Natural killer cell (primary cell): ENCODE results near the gene MS4A13. TPM values are rescaled to one million over a fixed set of nuclear protein-coding genes. Genes with fewer than 3 reads are reported as not detected.

Experiments used
- ATAC-seq, 3 donors: fragments of 150-1000 bp in 2 of 3; fragments of 200-7000 bp in 1 of 3; cut with Tn5 transposase; 1 replicate in 1 of 3; 2 replicates in 2 of 3; pipeline ENCODE4 v1.10.0; 2021; ENCODE audit warnings: mild to moderate bottlenecking in 2 of 3, moderate library complexity in 2 of 3
- DNase-seq, 2 donors: peaks; one replicate each; pipeline versions ENCODE4 v3.0.0 to v3.0.0-alpha.2; 2013 to 2021; ENCODE audit warnings: mixed read lengths in 1 of 2
- H3K27ac ChIP-seq: one replicate; pipeline ENCODE4 v1.5.1; 2013; ENCODE audit warnings: mild to moderate bottlenecking, low read length
- H3K27me3 ChIP-seq: one replicate; pipeline ENCODE4 v1.6.1; 2013; ENCODE audit warnings: low read length; ENCODE audit not compliant: control insufficient read depth, insufficient read depth
- H3K36me3 ChIP-seq: one replicate; pipeline ENCODE4 v1.6.1; 2013; ENCODE audit warnings: low read length; ENCODE audit not compliant: control insufficient read depth, insufficient read depth
- H3K4me1 ChIP-seq: one replicate; pipeline ENCODE4 v1.6.1; 2013; ENCODE audit warnings: low read length; ENCODE audit not compliant: control insufficient read depth, insufficient read depth
- H3K4me3 ChIP-seq: one replicate; pipeline ENCODE4 v1.5.1; 2013; ENCODE audit warnings: low read length
- H3K9me3 ChIP-seq: one replicate; pipeline ENCODE4 v1.6.1; 2013; ENCODE audit warnings: low read length; ENCODE audit not compliant: control insufficient read depth, insufficient read depth
- H3K27ac Mint-ChIP-seq, 2 donors: one replicate each; pipeline ENCODE4 v1.8.0; 2022; ENCODE audit warnings: mild to moderate bottlenecking in 2 of 2, mixed read lengths in 2 of 2, moderate library complexity in 1 of 2
- H3K27me3 Mint-ChIP-seq, 2 donors: one replicate each; pipeline ENCODE4 v1.8.0; 2022; ENCODE audit warnings: low read depth in 2 of 2, mixed read lengths in 2 of 2
- H3K36me3 Mint-ChIP-seq: one replicate; pipeline ENCODE4 v1.8.0; 2022; ENCODE audit warnings: mixed read lengths
- H3K4me1 Mint-ChIP-seq, 2 donors: one replicate each; pipeline ENCODE4 v1.8.0; 2022; ENCODE audit warnings: mixed read lengths in 2 of 2
- H3K4me3 Mint-ChIP-seq: one replicate; pipeline ENCODE4 v1.8.0; 2022; ENCODE audit warnings: mild to moderate bottlenecking, moderate library complexity, mixed read lengths
- H3K9me3 Mint-ChIP-seq, 2 donors: one replicate each; pipeline ENCODE4 v1.8.0; 2022; ENCODE audit warnings: mixed read lengths in 2 of 2
- CTCF ChIP-seq: fragments of 200-600 bp; IDR thresholded peaks from one replicate; pipeline ENCODE4 v1.8.0; 2022; ENCODE audit warnings: antibody characterized with exemption
- WGBS: methylation state at CpG from one replicate; pipeline ENCODE4 v1.1.7; 2013; ENCODE audit warnings: missing lambda C conversion rate; ENCODE audit not compliant: insufficient coverage; 5-methylcytosine and 5-hydroxymethylcytosine counted together
- intact Hi-C: fragments of 100-400 bp; cut with micrococcal nuclease; formaldehyde crosslinking; loops from one replicate; pipeline ENCODE4 v1.14.2; 2022
- total RNA-seq, 4 donors: library from RNA; stranded (reverse); fragments of 120-200 nt in 1 of 4; gene quantifications; one replicate each; pipeline versions ENCODE4 v1.2.3 to v1.2.4, GENCODE V29; 2013 to 2022

MS4A13 gene
- total RNA-seq, 3 donors from 2014 or later (not counting 1 experiment from before 2014, with no cell fraction given): not detected

DNA sequence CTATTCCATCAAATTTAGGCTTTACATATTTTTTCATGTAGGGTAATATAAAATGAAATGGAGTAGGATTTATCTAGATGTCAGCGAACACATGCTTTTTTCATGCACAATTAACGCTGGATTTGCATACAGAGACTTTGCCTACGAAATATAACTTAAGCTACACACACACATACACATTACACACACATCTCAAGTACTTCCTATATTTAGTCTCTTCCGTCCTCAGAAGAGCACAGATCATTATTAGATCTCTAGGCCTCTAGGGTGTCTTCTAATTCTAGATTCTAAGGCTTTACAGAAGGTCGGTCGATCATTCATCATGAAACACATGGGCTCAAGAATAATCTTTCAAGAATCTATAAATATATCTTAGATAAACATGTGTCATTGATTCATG is 3.8 kb upstream of the MS4A13 start:
- TF ChIP-seq CTCF: no peak
- 54% methylated on average over 6 of the region's 6 CpGs for WGBS
- DNase-seq (no peak), ATAC-seq (no peak)
- no peak overlapping the region for H3K27ac ChIP-seq
- Mint-ChIP-seq H3K4me3 (no peak overlapping the region), H3K27me3 (peaks cover 24 to 40% of the 10 kb centered on the region in 2 donors), H3K4me1 (no peaks in the 10 kb centered on the region), H3K36me3 (no peaks in the 10 kb centered on the region), H3K9me3 (no peaks in the 10 kb centered on the region), H3K27ac (no peak overlapping the region)
- H3K9me3 ChIP-seq: no peaks in the 10 kb centered on the region
- H3K27me3 ChIP-seq: peaks cover 7% of the 10 kb centered on the region
- H3K4me3 ChIP-seq: no peak overlapping the region
- H3K4me1 ChIP-seq: no peaks in the 10 kb centered on the region
- H3K36me3 ChIP-seq: no peaks in the 10 kb centered on the region
- intact Hi-C loops: no loop called here

DNA sequence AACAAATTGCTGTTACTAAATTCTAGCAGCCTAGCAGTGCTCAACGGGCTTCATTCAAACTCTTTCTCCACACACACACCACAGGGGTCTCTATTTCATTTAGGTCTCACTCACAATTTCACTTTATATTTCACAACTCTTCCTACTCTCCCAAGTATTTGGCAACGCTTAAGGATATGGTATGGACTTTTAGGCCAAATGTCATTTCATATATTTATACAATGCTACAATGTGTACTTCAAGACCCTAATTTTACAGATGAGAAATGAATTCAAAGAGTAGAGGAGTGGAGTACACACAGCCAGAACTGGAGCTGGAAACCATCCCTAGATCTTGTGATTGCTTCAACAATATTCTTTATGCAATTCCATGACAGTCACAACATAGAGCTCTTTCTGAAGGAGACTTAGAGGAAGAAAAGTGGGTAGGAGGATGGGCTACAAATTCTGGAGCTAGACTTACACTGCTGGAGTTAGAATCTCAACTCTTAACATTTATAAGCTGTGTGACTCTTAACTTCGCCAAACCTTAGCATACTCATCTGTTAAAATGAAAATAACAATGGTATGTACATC is 2.5 kb upstream of the MS4A13 start:
- H3K4me1 Mint-ChIP-seq: no peaks in the 10 kb centered on the region
- ATAC-seq (no peak), DNase-seq (no peak)
- Histone ChIP-seq H3K4me1 (no peaks in the 10 kb centered on the region), H3K36me3 (no peaks in the 10 kb centered on the region), H3K27ac (no peak overlapping the region), H3K27me3 (peaks cover 10% of the 10 kb centered on the region), H3K9me3 (no peaks in the 10 kb centered on the region), H3K4me3 (no peak overlapping the region)
- 87% methylated on average over 1 of the region's 3 CpGs for WGBS
- intact Hi-C loops: no loop called here
- TF ChIP-seq CTCF: no peak
- no peak overlapping the region for H3K4me3 Mint-ChIP-seq
- no peak overlapping the region for H3K27ac Mint-ChIP-seq
- H3K36me3 Mint-ChIP-seq: no peaks in the 10 kb centered on the region
- H3K9me3 Mint-ChIP-seq: no peaks in the 10 kb centered on the region
- peaks cover 16 to 27% of the 10 kb centered on the region in 2 donors for H3K27me3 Mint-ChIP-seq

DNA sequence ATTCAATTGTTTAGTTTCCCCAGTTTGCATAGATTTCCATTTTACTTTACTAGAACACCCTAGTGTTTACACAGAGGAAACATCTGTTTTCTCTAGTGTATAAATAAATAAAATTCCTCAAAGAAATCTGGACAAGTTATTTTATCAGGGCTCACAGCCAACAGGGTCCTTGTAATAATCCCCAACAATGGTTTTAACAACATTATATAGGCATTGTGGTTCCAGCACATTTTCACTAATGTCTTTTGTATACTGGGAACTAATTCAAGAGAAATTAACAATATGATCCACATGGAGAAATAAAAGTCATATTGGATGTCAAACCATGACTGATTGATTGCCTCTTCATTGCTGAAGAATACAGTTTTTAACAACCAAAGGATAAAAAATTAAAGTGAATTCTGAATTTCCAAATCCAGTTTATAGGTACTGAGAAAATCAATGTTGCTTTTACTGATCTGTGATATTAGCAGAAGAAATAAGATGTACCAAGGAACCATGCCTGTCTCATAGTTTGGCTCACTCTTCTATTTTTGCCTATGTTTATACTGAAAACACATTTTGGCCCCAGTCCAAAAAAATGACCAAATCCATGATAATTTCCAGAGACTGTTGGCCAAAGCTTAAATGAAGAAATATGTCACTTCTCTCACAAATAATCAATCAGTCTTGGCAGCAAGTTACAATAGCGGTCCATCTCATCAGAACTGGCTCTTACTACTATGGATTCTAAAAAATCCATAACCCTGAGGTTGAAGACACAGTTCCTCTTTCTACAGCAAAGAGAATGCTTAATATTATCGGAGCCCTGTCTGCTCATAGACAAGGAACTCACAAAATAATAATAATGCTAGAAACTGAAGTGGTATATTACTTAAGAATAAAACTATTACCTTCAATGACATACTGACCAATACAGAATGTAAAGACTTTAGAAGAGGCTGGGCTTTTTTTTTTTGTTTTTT is 1.4 kb upstream of the MS4A13 start:
- Histone ChIP-seq H3K4me3 (no peak overlapping the region), H3K27me3 (peaks cover 4% of the 10 kb centered on the region), H3K4me1 (no peaks in the 10 kb centered on the region), H3K9me3 (no peaks in the 10 kb centered on the region), H3K36me3 (no peaks in the 10 kb centered on the region), H3K27ac (no peak overlapping the region)
- WGBS: 94% methylated on average over 1 of the region's 2 CpGs
- intact Hi-C loops: no loop called here
- peaks cover 13 to 27% of the 10 kb centered on the region in 2 donors for H3K27me3 Mint-ChIP-seq
- H3K4me3 Mint-ChIP-seq: no peak overlapping the region
- H3K9me3 Mint-ChIP-seq: no peaks in the 10 kb centered on the region
- H3K36me3 Mint-ChIP-seq: no peaks in the 10 kb centered on the region
- ATAC-seq (no peak), DNase-seq (no peak)
- no peaks in the 10 kb centered on the region for H3K4me1 Mint-ChIP-seq
- no peak for TF ChIP-seq CTCF
- no peak overlapping the region for H3K27ac Mint-ChIP-seq
